ENCODE results near the gene IGLL5. TPM values are rescaled to one million over a fixed set of nuclear protein-coding genes. Genes with fewer than 3 reads are reported as not detected.
A peak's percentile ranks its signal among the peaks of the same experiment; 100 is the strongest.

Gene IGLL5
- total RNA-seq, 1 donor from 2014 or later: not detected

GRCh38 chr22:22940961-22941605, 53.5 kb downstream of the IGLL5 start:
- no peak for TF ChIP-seq CTCF (IDR thresholded peaks at IDR 0.05; ENCODE audit: unreplicated experiment)
- DNase-seq (ENCODE audit: low spot score, unreplicated experiment): no peak
- Mint-ChIP-seq H3K4me3 (ENCODE audit: low read depth) (no peak overlapping the region), H3K36me3 (ENCODE audit: insufficient read depth) (no peaks in the 10 kb centered on the region), H3K9me3 (ENCODE audit: low read depth) (no peaks in the 10 kb centered on the region), H3K27me3 (peaks cover 17% of the 10 kb centered on the region), H3K4me1 (ENCODE audit: low read depth) (peaks cover 7% of the 10 kb centered on the region), H3K27ac (no peak overlapping the region)

- H3K4me3 Mint-ChIP-seq (ENCODE audit: low read depth): no peak overlapping the region
- peaks cover 7% of the 10 kb centered on the region for H3K4me1 Mint-ChIP-seq (ENCODE audit: low read depth)
- TF ChIP-seq CTCF (IDR thresholded peaks at IDR 0.05; ENCODE audit: unreplicated experiment): no peak
- H3K9me3 Mint-ChIP-seq (ENCODE audit: low read depth): no peaks in the 10 kb centered on the region
- peaks cover 15% of the 10 kb centered on the region for H3K27me3 Mint-ChIP-seq
- H3K36me3 Mint-ChIP-seq (ENCODE audit: insufficient read depth): no peaks in the 10 kb centered on the region
- no peak for DNase-seq (ENCODE audit: low spot score, unreplicated experiment)
- H3K27ac Mint-ChIP-seq: no peak overlapping the region
These were observed 54.4 kb downstream of the IGLL5 start for GRCh38 chr22:22941831-22942510.

GRCh38 chr22:22942511-22943329, 55.1 kb downstream of the IGLL5 start:
- no peaks in the 10 kb centered on the region for H3K36me3 Mint-ChIP-seq (ENCODE audit: insufficient read depth)
- DNase-seq (ENCODE audit: low spot score, unreplicated experiment): peak; percentile 63
- H3K4me3 Mint-ChIP-seq (ENCODE audit: low read depth): no peak overlapping the region
- no peak overlapping the region for H3K27ac Mint-ChIP-seq
- H3K4me1 Mint-ChIP-seq (ENCODE audit: low read depth): peaks cover 7% of the 10 kb centered on the region
- TF ChIP-seq CTCF (IDR thresholded peaks at IDR 0.05; ENCODE audit: unreplicated experiment): peak; percentile 86
- no peaks in the 10 kb centered on the region for H3K9me3 Mint-ChIP-seq (ENCODE audit: low read depth)
- peaks cover 15% of the 10 kb centered on the region for H3K27me3 Mint-ChIP-seq

- H3K4me3 Mint-ChIP-seq (ENCODE audit: low read depth): no peak overlapping the region
- no peak for TF ChIP-seq CTCF (IDR thresholded peaks at IDR 0.05; ENCODE audit: unreplicated experiment)
- peaks cover 7% of the 10 kb centered on the region for H3K4me1 Mint-ChIP-seq (ENCODE audit: low read depth)
- H3K9me3 Mint-ChIP-seq (ENCODE audit: low read depth): no peaks in the 10 kb centered on the region
- peak; percentile 6 for DNase-seq (ENCODE audit: low spot score, unreplicated experiment)
- H3K27ac Mint-ChIP-seq: no peak overlapping the region
- H3K36me3 Mint-ChIP-seq (ENCODE audit: insufficient read depth): no peaks in the 10 kb centered on the region
- peaks cover 15% of the 10 kb centered on the region for H3K27me3 Mint-ChIP-seq
These were observed 56.1 kb downstream of the IGLL5 start for GRCh38 chr22:22943521-22944267.

Data from progenitor cell of endocrine pancreas (in vitro differentiated cells).